ENCODE data around the gene NPLOC4.

The NPLOC4 gene

DNA sequence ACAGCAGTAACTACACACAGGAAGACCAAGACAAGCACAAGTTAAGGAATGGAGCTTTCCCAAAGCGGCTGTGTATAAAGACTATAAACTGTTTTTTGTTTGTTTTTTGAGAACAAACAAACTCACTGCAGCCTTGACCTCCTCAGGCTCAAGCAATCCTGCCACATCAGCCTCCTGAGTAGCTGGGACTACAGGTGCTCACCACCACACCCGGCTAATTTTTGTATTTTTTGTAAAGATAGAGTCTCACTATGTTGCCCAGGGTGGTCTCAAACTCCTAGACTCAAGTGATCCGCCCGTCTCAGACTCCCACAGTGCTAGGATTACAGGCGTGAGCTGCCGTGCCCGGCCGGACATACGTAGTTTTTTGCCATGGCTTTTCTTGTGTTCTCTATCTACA is 23.5 kb upstream of the NPLOC4 start:
- no peak for DNase-seq

DNA sequence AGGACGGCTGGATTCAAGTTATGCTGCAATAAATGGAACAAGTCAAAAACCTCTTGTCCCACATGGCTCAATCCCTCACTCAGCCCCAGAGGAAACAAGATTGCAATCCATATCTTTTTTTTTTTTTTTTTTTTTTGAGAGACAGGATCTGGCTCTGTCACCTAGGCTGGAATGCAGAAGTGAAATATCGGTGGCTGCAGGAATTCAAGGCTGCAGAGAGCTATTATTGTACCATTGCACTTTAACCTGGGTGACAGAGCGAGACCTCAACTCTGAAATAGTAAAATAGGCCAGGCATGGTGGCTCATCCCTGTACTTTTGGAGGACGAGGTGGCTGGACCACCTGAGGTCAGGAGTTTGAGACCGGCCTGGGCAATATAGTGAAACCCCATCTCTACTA is 22.1 kb upstream of the NPLOC4 start:
- DNase-seq, result no peak

DNA sequence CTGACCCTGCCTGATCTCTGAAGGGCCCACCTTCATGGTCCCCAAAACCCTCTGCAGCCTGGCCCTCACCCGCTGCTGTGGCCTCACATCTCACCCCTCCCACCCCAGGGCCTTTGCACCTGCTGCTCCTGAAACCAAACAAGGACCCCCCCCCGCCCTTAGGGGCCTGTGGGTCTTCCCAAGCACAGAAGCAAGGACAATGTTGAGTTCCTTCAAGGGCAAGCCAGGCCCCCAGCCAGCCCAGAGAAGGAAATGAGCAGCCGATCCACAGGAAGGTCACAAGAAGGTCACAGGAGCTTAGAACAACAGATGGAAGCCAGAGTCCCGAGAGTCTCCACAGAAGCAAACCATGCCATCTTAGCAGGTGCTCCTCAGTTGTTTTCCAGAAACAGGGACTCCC is 19.9 kb upstream of the NPLOC4 start:
- no peak for DNase-seq

DNA sequence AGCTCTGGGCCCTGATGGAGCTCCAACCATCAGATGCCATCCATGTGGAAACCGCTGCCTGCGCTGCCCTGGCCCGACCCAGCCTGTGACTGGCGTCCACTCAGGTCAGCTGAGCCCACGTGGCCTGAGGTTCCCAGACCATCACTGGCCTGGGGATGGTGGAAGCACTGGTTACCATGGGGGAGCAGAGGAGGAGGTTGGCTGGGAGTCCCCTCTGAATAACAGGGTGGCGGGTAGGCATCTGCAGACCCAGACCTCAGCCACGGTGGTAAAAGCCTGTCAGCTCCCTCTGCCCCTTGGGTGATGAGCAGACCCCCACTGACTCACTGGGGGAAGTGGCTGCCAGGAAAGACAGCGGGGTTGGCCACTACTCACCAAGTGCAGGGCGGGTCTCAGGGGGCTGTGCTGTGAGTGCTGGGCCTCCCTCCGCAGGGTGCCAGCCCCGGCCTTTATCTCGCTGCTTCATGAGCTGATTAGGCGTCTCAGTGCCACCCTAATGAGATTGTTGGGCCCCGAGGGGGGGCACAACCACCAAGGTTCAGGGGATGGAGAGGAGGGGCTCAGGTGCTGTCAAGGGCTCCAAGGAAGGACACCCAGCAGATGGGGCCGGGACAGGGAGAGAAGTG is 19.3 kb upstream of the NPLOC4 start, which contains the start of gene PDE6G:
Gene PDE6G, minus strand, starts transcription at position 425 of the 626 bp plus-strand sequence. CDS start 3,237 bp downstream, outside the sequence.
- no peak for DNase-seq

DNA sequence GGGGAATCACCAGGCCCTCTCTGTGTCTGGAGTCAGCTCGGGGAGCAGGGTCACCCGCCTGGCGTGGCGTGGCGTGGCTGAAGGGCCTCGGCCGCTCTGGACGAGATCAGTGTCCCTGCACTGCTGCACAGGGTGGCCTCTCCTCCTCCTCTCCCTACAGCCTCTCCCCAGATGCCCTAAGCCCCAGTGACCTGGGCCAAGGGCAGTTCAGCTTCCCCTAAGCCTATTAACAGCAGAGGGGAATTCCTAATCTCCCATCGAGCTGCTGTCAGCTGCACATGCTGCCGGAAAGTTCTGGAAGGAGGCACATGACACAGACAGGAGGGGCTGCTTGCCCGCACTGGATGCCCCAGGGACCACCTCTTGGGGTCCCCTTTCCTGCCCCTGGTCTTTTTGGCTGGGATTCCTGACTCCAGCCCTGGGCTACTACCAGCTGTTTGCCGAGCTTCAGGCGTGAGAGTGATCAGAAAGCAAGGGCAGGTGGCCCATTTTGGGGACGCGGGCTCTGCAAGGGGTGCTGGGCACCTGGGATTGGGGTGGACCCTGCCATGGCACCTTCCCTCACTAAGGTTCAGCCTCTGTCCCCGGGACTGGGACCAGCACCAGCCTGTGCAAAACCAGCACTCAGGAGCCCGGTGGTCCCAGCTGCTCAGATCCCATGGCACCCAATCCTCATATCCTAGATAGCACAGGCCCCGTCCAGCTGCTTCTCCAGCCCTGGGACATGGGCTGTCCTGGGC is 18.6 kb upstream of the NPLOC4 start:
- DNase-seq, result no peak

DNA sequence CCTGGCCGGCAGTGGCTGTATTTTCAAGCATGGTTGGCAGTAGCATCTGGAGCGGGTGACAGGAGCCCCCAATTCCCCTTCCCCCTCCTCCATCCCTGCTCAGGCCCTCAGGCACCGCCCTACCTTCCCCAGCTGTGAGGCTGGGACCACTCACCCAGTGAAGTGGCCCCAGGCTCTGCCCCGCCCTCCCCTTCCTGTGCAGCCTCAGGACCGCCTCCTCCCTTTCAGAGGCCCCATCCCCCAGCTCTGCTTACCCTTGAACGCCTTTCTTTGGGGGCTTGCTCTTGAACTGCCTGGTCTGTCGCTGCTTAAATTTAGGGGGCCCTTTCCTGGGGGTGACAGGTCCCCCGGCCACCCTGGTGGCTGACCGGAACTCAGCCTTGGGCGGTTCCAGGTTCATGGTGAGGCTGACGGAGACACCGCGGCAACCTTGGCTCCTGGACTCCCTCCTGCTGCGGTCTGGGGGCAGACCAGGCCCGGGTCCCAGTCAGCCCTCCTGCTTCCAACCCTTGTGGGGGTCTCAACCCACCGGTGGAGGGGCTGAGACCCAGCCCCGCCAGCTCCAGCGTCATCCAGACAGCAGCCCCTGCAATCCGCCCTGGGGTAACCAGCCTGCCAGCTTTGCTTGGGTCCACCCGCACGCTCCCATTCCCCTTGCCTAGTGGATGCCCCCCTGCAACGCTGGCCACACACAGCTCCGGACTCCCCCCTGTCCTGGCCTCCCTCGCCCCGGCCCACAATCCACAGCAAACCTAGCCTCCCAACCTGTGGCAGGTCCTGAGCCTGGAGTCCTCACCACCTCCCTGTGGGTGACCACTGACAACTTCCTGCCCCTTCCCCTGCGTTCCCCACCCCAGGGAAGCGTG is 16.2 kb upstream of the NPLOC4 start:
- no peak for DNase-seq

DNA sequence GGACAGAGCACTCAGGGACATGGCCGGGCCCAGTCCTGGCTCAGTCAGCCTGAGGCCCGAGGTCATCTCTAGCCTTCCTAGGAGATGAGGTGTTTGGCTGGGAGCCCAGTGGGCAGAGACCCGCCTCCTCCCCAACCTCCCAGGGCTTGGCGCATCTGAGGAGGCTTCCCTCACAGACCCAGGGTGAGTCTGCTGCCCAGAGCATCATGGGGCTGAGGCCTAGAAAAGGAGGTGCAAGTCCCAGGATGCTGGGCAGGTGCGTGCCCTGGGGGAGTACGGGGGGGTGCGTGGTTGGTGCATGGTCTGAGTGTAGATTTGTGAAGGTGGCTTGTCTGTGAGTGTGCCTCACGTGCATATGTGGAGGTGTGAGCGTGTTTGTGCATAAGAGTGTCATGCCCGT is 14.8 kb upstream of the NPLOC4 start:
- DNase-seq, result peak; percentile 52

DNA sequence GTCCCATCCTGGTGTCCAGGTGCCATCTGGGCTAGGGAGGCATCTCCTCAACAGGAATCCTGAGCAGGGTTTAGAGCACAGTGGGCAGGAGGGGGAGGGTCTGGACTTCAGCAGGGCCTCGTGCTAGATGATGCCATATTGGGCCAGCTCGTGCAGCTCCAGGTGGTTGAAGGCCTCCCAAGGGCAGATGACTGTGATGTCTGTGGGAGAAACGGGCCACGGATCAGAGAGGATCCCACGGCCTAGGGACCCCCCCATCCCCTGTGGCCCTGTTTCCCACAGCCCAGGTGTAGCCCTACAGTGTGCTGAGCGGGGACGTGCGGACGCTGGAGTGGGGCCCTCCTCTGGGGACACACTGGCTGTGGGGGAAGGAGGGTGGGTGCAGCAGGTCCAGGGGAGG is 14.0 kb upstream of the NPLOC4 start:
- DNase-seq, result no peak

DNA sequence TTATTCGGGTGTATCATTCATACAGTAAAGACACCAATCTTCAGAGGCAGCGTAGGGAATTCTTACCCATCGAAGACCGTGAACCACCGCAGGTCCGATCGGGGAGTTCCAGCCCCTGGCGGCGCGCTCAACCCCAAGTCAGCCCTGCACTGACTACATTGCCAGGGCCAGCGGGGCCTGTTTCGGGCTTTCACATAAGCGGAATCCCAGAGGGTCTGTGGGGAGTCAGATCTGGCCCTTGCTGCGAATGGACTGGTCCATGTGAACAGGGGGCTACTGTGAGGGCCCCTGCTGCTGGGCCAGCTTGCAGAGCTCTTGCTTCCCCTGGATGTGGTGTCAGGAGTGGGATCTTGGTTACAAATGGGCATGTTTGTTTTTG is 11.8 kb upstream of the NPLOC4 start:
- no peak for DNase-seq

DNA sequence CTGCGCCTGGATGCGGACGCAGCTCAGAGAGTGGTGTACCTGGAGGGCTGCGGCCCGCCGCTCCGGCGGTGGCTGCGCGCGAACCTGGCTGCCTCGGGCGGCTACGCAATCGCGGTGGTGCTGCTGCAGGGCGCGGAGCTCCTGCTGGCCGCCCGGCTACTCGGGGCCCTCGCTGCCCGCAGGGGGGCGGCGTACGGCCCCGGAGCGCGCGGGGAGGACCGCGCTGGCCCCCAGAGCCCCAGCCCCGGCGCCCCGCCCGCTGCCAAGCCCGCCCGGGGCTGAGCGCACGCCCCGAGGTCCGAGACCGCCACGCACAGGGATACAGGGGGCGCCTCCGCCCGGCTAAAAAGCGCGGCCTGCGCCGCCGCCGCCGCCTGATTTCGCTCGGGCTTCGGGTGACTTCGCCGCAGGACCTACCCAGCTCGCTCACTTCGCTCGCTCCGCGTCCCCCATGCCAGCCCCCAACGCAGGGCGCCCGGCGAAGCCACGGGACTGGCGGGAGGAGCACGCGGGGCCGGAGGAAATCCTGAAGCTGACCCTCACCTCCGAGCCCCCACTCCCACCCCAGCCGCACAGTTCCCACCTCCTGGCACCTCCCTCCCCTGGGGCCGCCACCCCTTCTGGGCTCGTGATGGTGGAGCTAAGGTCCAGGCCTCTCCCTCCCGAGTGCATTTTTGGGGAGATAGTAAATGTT is 11.2 kb upstream of the NPLOC4 start:
- no peak for DNase-seq

DNA sequence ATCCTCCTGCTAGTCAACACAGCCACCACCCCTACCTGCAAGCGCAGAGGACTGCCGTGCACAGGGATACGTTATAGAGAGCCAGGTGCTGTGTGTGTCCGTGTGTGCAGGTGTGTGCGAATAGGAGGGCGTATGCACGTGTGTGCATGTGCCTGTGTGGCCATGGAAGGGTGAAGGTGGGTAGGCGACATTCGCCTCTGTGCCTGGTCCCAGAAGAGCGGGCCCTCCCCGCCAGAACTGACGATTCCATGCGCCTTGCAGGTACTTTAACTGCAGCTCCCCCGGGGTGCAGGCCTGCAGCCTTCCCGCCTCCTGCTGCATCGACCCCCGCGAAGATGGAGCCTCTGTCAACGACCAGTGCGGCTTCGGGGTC is 10.7 kb upstream of the NPLOC4 start:
- no peak for DNase-seq

DNA sequence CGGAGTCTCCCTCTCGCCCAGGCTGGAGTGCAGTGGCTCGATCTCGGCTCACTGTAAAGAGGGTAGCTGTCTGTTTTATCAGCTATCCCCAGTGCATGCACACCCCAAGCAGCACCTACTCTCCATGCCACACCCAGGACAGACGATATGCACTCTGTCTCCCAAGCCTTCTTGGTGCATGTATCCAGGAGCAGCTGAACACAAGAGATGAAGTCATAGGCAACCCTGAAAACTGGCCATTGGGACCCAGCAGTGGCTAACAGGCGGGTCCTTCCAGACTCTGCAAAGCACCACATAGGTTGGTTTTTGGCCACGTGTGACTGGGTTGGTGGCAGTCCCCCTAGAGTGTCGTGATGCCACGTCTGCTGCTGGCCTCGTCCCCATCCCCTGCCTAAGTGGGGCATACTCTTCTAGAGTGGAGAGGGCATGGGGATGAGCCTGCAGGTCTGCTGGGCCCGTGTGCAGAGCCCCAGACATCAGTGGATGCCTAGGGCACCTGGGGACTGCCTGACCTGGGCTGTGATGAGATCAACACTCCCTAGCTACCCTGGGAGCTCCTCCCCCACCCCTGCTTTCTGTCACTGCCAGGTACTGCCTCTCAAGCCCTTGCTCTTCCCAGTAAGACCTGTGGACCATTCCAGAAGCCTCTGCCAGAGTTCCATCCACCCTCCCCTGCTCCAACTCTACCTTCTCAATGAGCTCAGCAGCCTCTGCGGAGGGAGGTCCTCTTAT is 10.1 kb upstream of the NPLOC4 start:
- DNase-seq, result no peak

DNA sequence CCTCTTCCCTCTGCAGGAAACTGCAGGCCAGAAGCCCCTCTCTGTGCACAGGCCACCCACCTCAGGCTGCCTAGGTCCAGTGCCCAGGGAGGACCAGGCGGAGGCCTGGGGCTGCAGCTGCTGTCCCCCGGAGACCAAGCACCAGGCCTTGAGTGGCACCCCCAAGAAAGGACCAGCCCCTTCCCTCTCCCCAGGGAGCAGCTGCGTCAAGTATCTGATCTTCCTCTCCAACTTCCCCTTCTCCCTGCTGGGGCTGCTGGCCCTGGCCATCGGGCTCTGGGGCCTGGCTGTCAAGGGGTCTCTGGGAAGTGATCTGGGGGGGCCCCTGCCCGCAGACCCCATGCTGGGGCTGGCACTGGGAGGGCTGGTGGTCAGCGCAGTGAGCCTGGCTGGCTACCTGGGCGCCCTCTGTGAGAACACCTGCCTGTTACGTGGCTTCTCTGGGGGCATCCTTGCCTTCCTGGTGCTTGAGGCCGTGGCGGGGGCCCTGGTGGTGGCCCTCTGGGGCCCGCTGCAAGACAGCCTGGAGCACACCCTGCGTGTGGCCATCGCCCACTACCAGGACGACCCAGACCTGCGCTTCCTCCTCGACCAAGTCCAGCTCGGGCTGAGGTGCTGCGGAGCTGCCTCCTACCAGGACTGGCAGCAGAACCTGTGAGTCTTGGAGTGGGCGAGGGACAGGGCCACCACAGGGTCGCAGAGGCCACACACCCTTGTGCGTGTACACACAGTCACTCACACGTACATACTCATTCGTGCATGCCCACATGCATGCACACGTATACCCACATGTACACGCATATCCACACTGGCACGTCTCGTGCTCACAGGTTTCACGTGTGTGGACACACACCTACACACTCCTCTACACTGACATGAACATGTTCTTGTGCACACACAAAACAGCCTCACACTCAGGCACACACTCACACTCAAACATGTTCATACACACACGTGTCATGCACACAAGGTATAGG is 8.4 kb upstream of the NPLOC4 start:
- DNase-seq, result no peak

DNA sequence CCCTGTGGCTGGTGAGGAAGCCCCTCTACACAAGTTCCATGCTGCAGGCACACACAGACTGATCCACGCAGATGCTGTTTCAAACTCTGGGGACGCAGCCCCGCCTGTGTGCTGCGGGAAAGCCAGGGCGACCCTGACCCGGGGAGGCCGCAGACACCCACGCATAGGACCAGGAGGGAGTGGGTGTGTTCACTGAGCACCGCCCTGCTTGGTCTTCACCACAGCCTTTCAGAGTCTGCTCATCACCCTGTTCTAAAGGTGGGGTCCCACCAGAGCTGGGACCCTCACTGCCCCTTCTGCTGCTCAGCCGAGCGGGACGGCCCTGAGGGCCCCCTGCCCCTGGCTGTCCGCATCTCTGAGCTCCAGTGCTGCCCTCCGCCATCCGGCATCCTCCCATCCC is 7.6 kb upstream of the NPLOC4 start:
- no peak for DNase-seq

DNA sequence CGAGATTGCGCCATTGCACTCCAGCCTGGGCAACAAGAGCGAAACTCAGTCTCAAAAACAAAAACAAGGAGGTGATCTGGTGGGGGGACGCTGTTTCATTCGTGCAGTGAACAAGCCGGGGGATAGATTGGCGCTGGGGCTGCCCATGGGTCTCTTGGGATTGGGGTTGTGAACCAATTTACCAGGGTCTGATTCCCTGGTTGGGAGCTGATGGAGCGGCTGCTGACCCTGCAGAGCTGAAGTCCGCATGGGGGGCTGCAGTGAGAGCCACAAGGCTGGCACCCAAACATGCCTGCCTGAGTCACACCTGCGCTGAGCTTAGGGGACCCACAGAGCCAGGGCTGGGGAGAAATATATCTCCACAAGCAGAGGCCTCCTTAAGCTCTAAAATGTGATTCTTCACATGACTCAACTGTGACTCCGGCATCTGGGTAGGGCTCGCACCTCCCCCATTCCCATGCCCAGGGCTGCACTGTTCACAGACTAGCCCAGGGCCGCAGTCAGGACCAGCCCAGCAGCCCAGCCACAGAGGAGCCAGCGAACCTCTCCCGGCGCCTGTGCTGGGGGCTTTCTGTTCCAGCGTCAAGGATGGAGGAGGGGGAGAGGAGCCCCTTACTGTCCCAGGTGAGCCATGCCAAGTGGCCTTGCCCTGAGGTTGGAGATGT is 5.0 kb upstream of the NPLOC4 start:
- peak; percentile 18 for DNase-seq

DNA sequence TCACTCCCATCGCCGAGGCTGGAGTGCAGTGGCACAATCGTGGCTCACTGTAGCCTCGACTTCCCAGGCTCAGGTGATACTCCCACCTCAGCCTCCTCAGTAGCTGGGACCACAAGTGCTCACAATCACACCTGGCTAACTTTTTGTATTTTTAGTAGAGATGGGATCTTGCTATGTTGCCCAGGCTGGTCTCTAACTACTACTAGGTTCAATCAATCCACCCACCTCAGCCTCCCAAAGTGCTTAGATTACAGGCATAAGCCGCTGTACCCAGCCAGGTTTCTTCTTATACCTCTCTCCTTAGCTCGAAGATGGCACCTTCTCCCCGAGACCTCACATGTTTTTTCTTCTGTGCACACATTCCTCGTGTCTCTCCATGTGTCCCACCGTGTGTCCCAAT is 3.1 kb upstream of the NPLOC4 start:
- no peak for DNase-seq

DNA sequence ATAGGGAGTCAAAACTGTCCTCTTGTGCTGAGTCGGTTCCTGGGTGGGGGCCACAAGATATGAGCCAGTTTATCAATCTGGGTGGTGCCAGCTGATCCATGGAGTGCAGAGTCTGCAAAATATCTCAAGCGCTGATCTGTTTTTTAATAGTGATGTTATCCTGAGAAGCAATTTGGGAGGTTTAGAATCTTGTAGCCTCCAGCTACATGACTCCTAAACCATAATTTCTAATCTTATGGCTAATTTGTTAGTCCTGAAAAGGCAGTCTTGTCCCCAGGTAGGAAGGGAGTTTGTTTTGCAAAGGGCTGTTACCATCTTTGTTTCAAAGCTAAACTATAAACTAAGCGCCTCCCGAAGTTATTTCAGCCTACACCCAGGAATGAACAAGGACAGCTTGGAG is 1.8 kb upstream of the NPLOC4 start:
- no peak for DNase-seq

DNA sequence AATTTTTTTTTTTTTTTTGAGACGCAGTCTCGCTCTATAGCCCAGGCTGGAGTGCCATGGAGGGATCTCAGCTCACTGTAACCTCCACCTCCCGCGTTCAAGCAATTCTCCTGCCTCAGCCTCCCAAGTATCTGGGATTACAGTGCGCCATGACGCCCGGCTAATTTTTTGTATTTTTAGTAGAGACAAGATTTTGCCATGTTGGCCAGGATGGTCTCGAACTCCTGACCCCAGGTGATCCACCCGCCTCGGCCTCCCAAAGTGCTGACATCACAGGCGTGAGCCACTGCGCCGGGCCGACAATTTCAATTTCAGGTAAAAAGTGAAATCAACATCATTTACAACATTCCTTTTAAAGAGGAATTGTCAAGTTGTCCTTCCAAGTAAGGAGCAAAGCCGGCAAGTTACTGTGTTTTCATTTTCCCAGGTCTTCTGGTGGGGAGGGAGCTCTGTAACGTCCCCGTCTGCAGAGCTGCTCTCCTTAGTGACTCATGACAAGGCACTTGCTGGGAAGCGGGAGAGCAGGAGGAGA is 873 bp downstream of the NPLOC4 start:
- DNase-seq, result no peak

DNA sequence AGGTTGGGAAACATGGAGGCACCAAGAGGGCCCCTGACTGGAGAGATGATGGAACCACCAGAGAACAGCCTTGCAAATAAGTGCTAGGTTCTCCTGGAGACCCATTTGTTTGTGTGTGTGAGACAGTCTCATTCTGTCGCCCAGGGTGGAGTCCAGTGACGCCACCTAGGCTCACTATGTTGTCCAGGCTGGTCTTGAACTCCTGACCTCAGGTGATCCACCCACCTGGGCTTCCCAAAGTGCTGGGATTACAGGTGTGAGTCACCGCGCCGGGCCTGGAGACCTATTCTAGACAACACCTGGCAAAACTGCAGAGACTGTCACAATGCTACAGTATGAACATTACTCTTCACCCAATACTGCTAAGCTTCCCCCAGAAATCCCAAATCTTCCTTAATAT is 1.5 kb downstream of the NPLOC4 start:
- no peak for DNase-seq

DNA sequence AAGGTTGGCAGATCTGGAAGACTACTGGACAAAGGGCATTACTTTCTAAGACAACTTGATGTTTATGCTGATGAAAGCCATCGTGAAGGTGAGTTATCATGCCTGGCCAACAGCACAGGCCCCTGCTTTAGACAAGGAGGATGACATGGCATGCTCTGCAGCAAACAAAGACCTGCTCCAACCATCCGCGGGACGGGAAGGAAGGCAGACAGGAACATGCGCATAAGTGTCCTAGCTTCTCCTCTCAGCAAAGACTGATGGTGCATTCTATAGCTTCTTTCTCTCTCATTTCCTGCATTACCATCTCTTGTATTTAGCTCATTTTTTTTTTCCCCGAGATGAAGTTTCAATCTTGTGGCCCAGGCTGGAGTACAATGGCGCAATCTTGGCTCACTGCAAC is 5.4 kb downstream of the NPLOC4 start:
- DNase-seq, result no peak
